ENCODE data around the gene CTRB2. TPM values are rescaled to one million over a fixed set of nuclear protein-coding genes. Genes with fewer than 3 reads are reported as not detected.
"Not testable (repeated sequence)": the region's sequence is repeated elsewhere in the genome, so short reads cannot be mapped to it uniquely, and the experiment has no call there.

Gene CTRB2
- total RNA-seq, 4 donors from 2014 or later: not detected

DNA sequence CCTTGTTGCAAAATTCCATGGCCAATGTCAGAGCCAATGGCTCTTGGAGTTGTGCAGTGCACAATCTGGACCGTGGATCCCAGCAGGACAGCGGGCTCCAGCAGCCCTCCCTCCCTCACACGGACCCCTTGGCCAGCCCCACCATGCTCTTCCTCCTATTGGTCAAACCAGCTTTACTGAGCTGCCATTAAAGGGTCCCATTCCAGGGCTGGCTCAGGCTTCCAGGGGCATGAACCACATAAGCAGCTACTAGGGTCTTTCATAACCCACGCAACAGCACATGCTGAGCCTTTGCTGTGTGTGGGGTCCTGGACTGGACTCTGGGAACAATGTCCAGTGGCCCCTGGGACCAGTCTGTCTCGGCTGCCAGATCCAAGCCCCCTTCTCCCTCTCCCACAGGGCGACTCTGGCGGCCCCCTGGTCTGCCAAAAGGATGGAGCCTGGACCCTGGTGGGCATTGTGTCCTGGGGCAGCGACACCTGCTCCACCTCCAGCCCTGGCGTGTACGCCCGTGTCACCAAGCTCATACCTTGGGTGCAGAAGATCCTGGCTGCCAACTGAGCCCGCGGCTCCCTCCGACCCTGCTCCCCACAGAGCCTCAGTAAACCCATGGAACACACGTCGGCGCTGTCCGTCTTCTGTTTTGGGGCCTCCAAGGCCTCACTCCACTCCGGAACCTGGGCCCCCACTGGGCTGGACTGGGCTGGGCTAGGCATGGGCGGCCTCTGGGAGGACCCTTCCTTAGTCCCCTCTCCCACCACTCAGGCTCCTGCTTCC lies 17.5 kb upstream of the CTRB2 start:
- H3K36me3 ChIP-seq: peaks cover 0 to 8% (median 3%) of the 10 kb centered on the region in 4 donors
- intact Hi-C loops (cut with DNase I; ENCODE audit: low total_unique reads): loop anchor here (2.0 kb wide), 1 partner anchor 18 kb away; the partner anchor contains the start of gene CTRB2
- no peak for TF ChIP-seq POLR2A (IDR thresholded peaks at IDR 0.05)
- TF ChIP-seq POLR2AphosphoS5 (IDR thresholded peaks at IDR 0.05): peak in 1 of 3 donors; percentile 11
- no peak for DNase-seq
- WGBS, 2 donors (ENCODE audit: low coverage in 1 of 2): 73% methylated on average over 19 of the region's 20 CpGs; no CpG with 5 or more reads in 1 of the 2 donors
- H3K4me3 ChIP-seq: no peak overlapping the region
- H3K4me1 ChIP-seq: no peaks in the 10 kb centered on the region
- in situ Hi-C loops (cut with MboI; ENCODE audit: low pct_ligation_motif_present in 1 of 4, low pct_unique_long_range_greater_than_20kb in 1 of 4, low sequenced_read_pairs in 3 of 4): loop anchor here in 3 of 4 donors (5.0 to 25.0 kb wide), 3 partner anchors 163 to 538 kb away; no protein-coding TSS in a partner anchor
- peaks cover 8% of the 10 kb centered on the region for H3K27me3 ChIP-seq
- no peaks in the 10 kb centered on the region for H3K9me3 ChIP-seq
- no peak overlapping the region for H3K27ac ChIP-seq

DNA sequence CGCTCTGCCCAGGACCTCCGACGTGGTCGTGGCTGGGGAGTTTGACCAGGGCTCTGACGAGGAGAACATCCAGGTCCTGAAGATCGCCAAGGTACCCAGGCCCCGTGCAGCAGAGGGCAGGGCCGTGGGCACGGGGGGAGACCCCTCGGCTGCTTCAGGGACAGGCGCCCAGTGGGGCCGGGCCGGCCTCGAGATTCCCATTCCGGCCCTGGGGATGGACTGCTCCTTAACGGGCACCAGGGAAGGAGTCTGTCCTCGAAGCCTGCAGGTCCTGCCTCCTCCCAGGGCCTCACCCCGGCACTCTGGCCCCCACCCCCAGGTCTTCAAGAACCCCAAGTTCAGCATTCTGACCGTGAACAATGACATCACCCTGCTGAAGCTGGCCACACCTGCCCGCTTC lies 16.2 kb upstream of the CTRB2 start:
- H3K4me1 ChIP-seq; DNase-seq; H3K4me3 ChIP-seq; H3K27ac ChIP-seq; intact Hi-C loops (cut with DNase I; ENCODE audit: low total_unique reads); H3K27me3 ChIP-seq; H3K9me3 ChIP-seq; H3K36me3 ChIP-seq: not testable (repeated sequence)
- in situ Hi-C loops (cut with MboI; ENCODE audit: low pct_ligation_motif_present in 1 of 4, low pct_unique_long_range_greater_than_20kb in 1 of 4, low sequenced_read_pairs in 3 of 4): loop anchor here in 3 of 4 donors (5.0 to 25.0 kb wide), 3 partner anchors 164 to 539 kb away; no protein-coding TSS in a partner anchor
- 95% methylated on average over 4 of the region's 20 CpGs; no CpG with 5 or more reads in 1 of the 2 donors for WGBS, 2 donors (ENCODE audit: low coverage in 1 of 2)

DNA sequence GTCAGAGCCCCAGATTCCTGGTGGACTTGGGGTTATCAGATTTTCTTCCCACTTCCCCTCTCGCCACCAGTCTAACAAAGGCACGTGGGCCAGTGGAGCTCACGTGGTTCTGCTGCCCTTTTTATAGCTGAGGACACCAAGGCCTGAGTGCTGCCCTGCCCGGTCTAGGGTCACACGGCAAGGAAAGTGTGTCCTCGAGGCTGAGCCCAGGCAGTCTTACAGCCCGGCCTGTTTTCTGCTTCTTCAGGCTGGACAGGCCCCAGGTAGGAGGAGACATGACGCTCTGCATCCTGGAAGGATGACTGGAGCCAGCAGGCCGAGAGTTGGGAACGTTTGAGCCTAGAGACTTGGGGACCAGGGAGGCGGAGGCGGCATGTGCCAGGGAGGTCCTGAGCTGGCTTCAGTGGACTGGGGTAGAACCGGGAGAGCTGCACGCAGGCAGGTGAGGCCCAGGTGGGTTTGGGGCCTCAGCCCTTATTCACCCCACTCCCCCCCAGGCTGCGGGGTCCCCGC lies 15.4 kb upstream of the CTRB2 start:
- Histone ChIP-seq H3K4me3 (no peak overlapping the region), H3K4me1 (no peaks in the 10 kb centered on the region), H3K27ac (no peak overlapping the region), H3K27me3 (peaks cover 8% of the 10 kb centered on the region), H3K36me3 (no peaks in the 10 kb centered on the region), H3K9me3 (no peaks in the 10 kb centered on the region)
- no peak for DNase-seq
- 64 to 80% methylated on average over 2 to 13 of the region's 16 CpGs for WGBS, 2 donors (ENCODE audit: low coverage in 1 of 2)
- in situ Hi-C loops (cut with MboI; ENCODE audit: low pct_ligation_motif_present in 1 of 4, low pct_unique_long_range_greater_than_20kb in 1 of 4, low sequenced_read_pairs in 3 of 4): loop anchor here in 3 of 4 donors (5.0 to 25.0 kb wide), 3 partner anchors 165 to 540 kb away; no protein-coding TSS in a partner anchor
- intact Hi-C loops (cut with DNase I; ENCODE audit: low total_unique reads): no loop called here
- TF ChIP-seq POLR2A (IDR thresholded peaks at IDR 0.05) (no peak), POLR2AphosphoS5 (IDR thresholded peaks at IDR 0.05) (no peak), EP300 (IDR thresholded peaks at IDR 0.05; ENCODE audit: low read depth) (no peak)
- TF ChIP-seq, protein P1, sequence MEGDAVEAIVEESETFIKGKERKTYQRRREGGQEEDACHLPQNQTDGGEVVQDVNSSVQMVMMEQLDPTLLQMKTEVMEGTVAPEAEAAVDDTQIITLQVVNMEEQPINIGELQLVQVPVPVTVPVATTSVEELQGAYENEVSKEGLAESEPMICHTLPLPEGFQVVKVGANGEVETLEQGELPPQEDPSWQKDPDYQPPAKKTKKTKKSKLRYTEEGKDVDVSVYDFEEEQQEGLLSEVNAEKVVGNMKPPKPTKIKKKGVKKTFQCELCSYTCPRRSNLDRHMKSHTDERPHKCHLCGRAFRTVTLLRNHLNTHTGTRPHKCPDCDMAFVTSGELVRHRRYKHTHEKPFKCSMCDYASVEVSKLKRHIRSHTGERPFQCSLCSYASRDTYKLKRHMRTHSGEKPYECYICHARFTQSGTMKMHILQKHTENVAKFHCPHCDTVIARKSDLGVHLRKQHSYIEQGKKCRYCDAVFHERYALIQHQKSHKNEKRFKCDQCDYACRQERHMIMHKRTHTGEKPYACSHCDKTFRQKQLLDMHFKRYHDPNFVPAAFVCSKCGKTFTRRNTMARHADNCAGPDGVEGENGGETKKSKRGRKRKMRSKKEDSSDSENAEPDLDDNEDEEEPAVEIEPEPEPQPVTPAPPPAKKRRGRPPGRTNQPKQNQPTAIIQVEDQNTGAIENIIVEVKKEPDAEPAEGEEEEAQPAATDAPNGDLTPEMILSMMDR (IDR thresholded peaks at IDR 0.05): no peak

DNA sequence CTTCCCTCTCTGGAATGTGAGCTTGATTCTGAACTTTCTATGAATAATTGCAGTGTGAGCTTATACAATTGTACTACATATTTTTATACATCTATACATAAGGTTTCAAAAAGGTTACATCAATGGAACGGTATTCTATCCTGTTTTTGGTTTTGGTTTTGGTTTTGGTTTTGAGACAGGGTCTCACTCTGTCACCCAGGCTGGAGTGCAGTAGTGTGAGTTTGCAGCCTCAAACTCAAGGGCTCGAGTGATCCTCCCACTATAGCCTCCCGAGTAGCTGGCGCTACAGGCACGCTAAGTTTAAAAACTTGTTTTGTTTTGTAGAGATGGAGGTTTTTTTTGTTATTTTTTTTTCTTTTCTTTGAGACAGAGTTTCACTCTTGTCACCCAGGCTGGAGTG lies 12.9 kb upstream of the CTRB2 start:
- 33 to 62% methylated on average over 1 to 5 of the region's 5 CpGs for WGBS, 2 donors (ENCODE audit: low coverage in 1 of 2)
- DNase-seq: no peak
- intact Hi-C loops (cut with DNase I; ENCODE audit: low total_unique reads) (no loop called here), in situ Hi-C loops (cut with MboI; ENCODE audit: low pct_ligation_motif_present in 1 of 4, low pct_unique_long_range_greater_than_20kb in 1 of 4, low sequenced_read_pairs in 3 of 4) (loop anchor here (5.0 to 25.0 kb wide), 4 partner anchors 167 to 542 kb away; no protein-coding TSS in a partner anchor)
- TF ChIP-seq EP300 (IDR thresholded peaks at IDR 0.05; ENCODE audit: low read depth) (no peak), POLR2A (IDR thresholded peaks at IDR 0.05) (no peak), POLR2AphosphoS5 (IDR thresholded peaks at IDR 0.05) (no peak)
- TF ChIP-seq, protein P1 (IDR thresholded peaks at IDR 0.05): no peak
- Histone ChIP-seq H3K4me3 (no peak overlapping the region), H3K27ac (no peak overlapping the region), H3K4me1 (no peaks in the 10 kb centered on the region), H3K9me3 (no peaks in the 10 kb centered on the region), H3K27me3 (peaks cover 7% of the 10 kb centered on the region), H3K36me3 (no peaks in the 10 kb centered on the region)

DNA sequence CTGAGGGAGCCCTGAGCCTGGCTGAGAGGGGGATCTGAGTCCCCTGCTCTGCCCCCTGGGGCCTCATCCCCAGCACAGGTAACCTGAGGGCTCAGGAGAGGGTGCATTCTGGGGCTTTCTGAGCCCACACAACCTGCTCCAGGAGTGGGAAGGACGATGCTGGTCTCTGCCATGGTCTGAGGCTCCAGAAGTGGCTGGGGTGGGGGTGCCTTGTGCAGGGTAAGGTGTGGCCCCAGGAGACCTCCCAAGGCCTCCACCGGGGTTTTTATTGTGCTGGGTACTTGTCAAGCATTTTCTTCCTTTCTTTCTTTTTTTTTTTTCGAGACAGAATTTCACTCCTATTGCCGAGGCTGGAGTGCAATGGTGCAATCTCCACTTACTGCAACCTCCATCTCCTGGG lies 12.1 kb upstream of the CTRB2 start:
- no peaks in the 10 kb centered on the region for H3K27me3 ChIP-seq
- WGBS, 2 donors (ENCODE audit: low coverage in 1 of 2): 33 to 64% methylated on average over 1 to 4 of the region's 4 CpGs
- intact Hi-C loops (cut with DNase I; ENCODE audit: low total_unique reads) (no loop called here), in situ Hi-C loops (cut with MboI; ENCODE audit: low pct_ligation_motif_present in 1 of 4, low pct_unique_long_range_greater_than_20kb in 1 of 4, low sequenced_read_pairs in 3 of 4) (loop anchor here in 3 of 4 donors (10.0 to 25.0 kb wide), 3 partner anchors 168 to 543 kb away; no protein-coding TSS in a partner anchor)
- H3K27ac ChIP-seq: no peak overlapping the region
- no peaks in the 10 kb centered on the region for H3K4me1 ChIP-seq
- no peak for TF ChIP-seq EP300 (IDR thresholded peaks at IDR 0.05; ENCODE audit: low read depth)
- no peak for TF ChIP-seq POLR2AphosphoS5 (IDR thresholded peaks at IDR 0.05)
- TF ChIP-seq, protein P1 (IDR thresholded peaks at IDR 0.05): no peak
- no peak for TF ChIP-seq POLR2A (IDR thresholded peaks at IDR 0.05)
- H3K4me3 ChIP-seq: no peak overlapping the region
- no peak for DNase-seq
- no peaks in the 10 kb centered on the region for H3K36me3 ChIP-seq
- H3K9me3 ChIP-seq: no peaks in the 10 kb centered on the region

All from transverse colon (tissue), 4 donors.